Astrocyte (in vitro differentiated cells and primary cell): Measurements from ENCODE around the gene WNT7B. TPM values are rescaled to one million over a fixed set of nuclear protein-coding genes. Genes with fewer than 3 reads are reported as not detected.
A peak's percentile ranks its signal among the peaks of the same experiment; 100 is the strongest.

ENCODE experiments used
- DNase-seq: peaks from one replicate; pipeline ENCODE4 v3.0.0-alpha.2; 2010; ENCODE audit warnings: low read depth
- FAIRE-seq: peaks from 2 replicates; lab custom pipeline; 2011; peaks lifted over from hg19 to GRCh38; lab: Jason Lieb, UNC
- H2AFZ ChIP-seq: 2 replicates; pipeline ENCODE4 v1.6.0; 2012; ENCODE audit warnings: low read depth, low read length, inconsistent platforms
- H3K27ac ChIP-seq: 2 replicates; pipeline ENCODE4 v1.5.1; 2011; ENCODE audit warnings: low read depth, low read length, inconsistent platforms
- H3K27me3 ChIP-seq: 2 replicates; pipeline ENCODE4 v1.6.0; 2011; ENCODE audit warnings: low read length, inconsistent platforms; ENCODE audit not compliant: insufficient read depth
- H3K36me3 ChIP-seq: 2 replicates; pipeline ENCODE4 v1.5.1; 2011; ENCODE audit warnings: low read length, inconsistent platforms; ENCODE audit not compliant: insufficient read depth
- H3K4me1 ChIP-seq: 2 replicates; pipeline ENCODE4 v1.5.1; 2011; ENCODE audit warnings: low read length, inconsistent platforms; ENCODE audit not compliant: insufficient read depth
- H3K4me2 ChIP-seq: 2 replicates; pipeline ENCODE4 v1.6.0; 2012; ENCODE audit warnings: low read length, inconsistent platforms
- H3K4me3 ChIP-seq: 2 replicates; pipeline ENCODE4 v1.5.1; 2011; ENCODE audit warnings: low read depth, mild to moderate bottlenecking, low read length, inconsistent platforms; ENCODE audit not compliant: insufficient read depth
- H3K79me2 ChIP-seq: 2 replicates; pipeline ENCODE4 v1.6.0; 2012; ENCODE audit warnings: mild to moderate bottlenecking, low read length, inconsistent platforms; ENCODE audit not compliant: insufficient read depth
- H3K9ac ChIP-seq: 2 replicates; pipeline ENCODE4 v1.6.0; 2012; ENCODE audit warnings: mild to moderate bottlenecking, low read length, inconsistent platforms
- H3K9me3 ChIP-seq: 2 replicates; pipeline ENCODE4 v1.5.1; 2012; ENCODE audit warnings: low read depth, mild to moderate bottlenecking, low read length, inconsistent platforms; ENCODE audit not compliant: insufficient read depth
- H4K20me1 ChIP-seq: 2 replicates; pipeline ENCODE4 v1.6.0; 2012; ENCODE audit warnings: low read length, inconsistent platforms; ENCODE audit not compliant: insufficient read depth
- H3K27ac Mint-ChIP-seq: one replicate; pipeline ENCODE4 v1.8.0; 2021; ENCODE audit warnings: mild to moderate bottlenecking, mixed read lengths; ENCODE audit not compliant: unreplicated experiment
- H3K27me3 Mint-ChIP-seq: one replicate; pipeline ENCODE4 v1.8.0; 2021; ENCODE audit warnings: low read depth, mixed read lengths; ENCODE audit not compliant: unreplicated experiment
- H3K36me3 Mint-ChIP-seq: one replicate; pipeline ENCODE4 v1.8.0; 2021; ENCODE audit warnings: low read depth, mixed read lengths; ENCODE audit not compliant: unreplicated experiment
- H3K4me1 Mint-ChIP-seq: one replicate; pipeline ENCODE4 v1.8.0; 2021; ENCODE audit warnings: low read depth, mixed read lengths; ENCODE audit not compliant: unreplicated experiment
- H3K4me3 Mint-ChIP-seq: one replicate; pipeline ENCODE4 v1.8.0; 2021; ENCODE audit warnings: mild to moderate bottlenecking, moderate library complexity, mixed read lengths; ENCODE audit not compliant: unreplicated experiment
- H3K9me3 Mint-ChIP-seq: one replicate; pipeline ENCODE4 v1.8.0; 2021; ENCODE audit warnings: mild to moderate bottlenecking, mixed read lengths; ENCODE audit not compliant: unreplicated experiment
- EZH2 ChIP-seq: IDR thresholded peaks from 2 replicates; pipeline ENCODE4 v1.6.1; 2012; ENCODE audit warnings: mild to moderate bottlenecking, low read length, inconsistent platforms; ENCODE audit not compliant: insufficient read depth
- total RNA-seq: library from RNA; stranded (reverse); gene quantifications from 2 replicates; pipeline ENCODE4 v1.2.1, GENCODE V29; 2021
- TF ChIP-seq, protein P1 (sequence below): IDR thresholded peaks from 2 replicates; pipeline ENCODE4 v1.5.1; 2011; ENCODE audit warnings: low read depth, mild to moderate bottlenecking, inconsistent platforms, low read length, moderate library complexity; ENCODE audit not compliant: insufficient read depth

WNT7B gene
- total RNA-seq, 1 donor from 2014 or later: 1.7 TPM

DNA sequence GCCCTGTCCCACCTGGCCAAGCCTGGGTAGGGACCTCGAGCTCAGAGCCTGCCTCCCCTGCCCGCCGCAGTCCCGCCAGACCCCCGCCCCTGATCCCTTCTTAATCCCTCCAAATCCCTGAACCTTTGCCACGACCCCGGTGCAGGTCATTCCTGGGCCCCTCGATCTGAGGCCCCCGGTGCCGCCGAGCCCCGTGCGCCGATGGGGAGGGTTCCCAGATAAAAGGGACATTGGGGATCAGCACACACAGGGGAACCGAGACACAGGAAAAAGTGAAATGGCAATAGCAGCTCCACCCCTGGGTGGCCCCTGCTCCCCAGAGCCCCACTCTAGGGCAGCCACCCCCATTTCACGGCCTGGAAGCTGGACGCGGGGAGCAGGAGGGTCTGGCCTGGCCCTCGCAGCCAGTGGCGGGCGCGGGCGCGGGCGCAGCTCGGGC lies 1.3 kb upstream of the WNT7B start:
- Mint-ChIP-seq H3K27ac (no peak overlapping the region), H3K36me3 (no peaks in the 10 kb centered on the region), H3K4me1 (no peaks in the 10 kb centered on the region), H3K4me3 (no peak overlapping the region), H3K27me3 (peaks cover 34% of the 10 kb centered on the region), H3K9me3 (no peaks in the 10 kb centered on the region)
- FAIRE-seq (no peak), DNase-seq (no peak)
- Histone ChIP-seq H2AFZ (peak overlapping the region; percentile 58), H3K79me2 (peaks cover 6% of the 10 kb centered on the region), H4K20me1 (peaks cover 33% of the 10 kb centered on the region), H3K9ac (no peak overlapping the region), H3K27ac (no peak overlapping the region), H3K36me3 (no peaks in the 10 kb centered on the region), H3K4me2 (peak overlapping the region; percentile 97), H3K27me3 (peaks cover 23% of the 10 kb centered on the region), H3K4me3 (peak overlapping the region; percentile 64), H3K9me3 (no peaks in the 10 kb centered on the region), H3K4me1 (peaks cover 16% of the 10 kb centered on the region)
- TF ChIP-seq, protein P1, sequence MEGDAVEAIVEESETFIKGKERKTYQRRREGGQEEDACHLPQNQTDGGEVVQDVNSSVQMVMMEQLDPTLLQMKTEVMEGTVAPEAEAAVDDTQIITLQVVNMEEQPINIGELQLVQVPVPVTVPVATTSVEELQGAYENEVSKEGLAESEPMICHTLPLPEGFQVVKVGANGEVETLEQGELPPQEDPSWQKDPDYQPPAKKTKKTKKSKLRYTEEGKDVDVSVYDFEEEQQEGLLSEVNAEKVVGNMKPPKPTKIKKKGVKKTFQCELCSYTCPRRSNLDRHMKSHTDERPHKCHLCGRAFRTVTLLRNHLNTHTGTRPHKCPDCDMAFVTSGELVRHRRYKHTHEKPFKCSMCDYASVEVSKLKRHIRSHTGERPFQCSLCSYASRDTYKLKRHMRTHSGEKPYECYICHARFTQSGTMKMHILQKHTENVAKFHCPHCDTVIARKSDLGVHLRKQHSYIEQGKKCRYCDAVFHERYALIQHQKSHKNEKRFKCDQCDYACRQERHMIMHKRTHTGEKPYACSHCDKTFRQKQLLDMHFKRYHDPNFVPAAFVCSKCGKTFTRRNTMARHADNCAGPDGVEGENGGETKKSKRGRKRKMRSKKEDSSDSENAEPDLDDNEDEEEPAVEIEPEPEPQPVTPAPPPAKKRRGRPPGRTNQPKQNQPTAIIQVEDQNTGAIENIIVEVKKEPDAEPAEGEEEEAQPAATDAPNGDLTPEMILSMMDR: no peak
- TF ChIP-seq EZH2: peak; percentile 11

DNA sequence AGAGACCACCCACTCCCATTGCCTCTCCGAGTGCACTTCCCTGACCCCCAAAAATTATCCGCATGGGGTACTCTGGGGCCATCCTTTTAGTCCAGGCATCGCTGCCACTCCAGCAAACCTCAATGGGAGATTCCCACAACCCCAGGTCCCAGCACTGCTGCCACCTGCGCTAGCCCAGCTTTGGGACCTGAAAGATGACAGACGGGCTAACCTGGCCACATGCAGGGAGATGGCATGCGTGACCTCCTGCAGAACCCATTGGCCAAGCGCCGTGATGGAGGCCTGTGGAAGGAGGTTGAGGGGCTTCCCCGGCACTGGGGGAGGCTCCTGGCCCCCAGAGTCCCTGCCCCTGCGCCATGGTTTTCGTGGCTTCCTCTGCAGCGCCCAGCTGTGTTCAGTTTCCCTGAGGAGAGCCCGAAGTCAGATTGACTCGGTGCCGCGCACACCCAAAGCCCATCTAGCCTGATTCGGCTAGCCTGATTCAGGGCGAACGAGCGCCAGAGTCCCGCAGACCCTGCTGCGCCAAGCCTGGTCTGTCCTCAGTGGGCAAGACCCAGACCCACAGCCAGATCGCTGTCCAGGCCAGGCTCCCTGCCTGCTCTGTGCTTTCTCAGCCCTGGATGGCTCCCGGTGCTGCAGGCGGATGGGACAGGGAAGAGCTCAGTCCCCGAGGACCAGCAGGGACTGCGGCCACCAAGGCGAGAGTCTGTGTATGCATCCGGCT lies 751 bp upstream of the WNT7B start:
- H4K20me1 ChIP-seq: peaks cover 39% of the 10 kb centered on the region
- DNase-seq (no peak), FAIRE-seq (no peak)
- H3K79me2 ChIP-seq: peaks cover 7% of the 10 kb centered on the region
- TF ChIP-seq EZH2: peak; percentile 89
- TF ChIP-seq, protein P1: no peak
- no peaks in the 10 kb centered on the region for H3K36me3 ChIP-seq
- H3K4me2 ChIP-seq: peak overlapping the region; percentile 97
- H3K27ac ChIP-seq: no peak overlapping the region
- no peaks in the 10 kb centered on the region for H3K9me3 ChIP-seq
- H3K4me3 ChIP-seq: peak overlapping the region; percentile 17
- Mint-ChIP-seq H3K27ac (no peak overlapping the region), H3K4me3 (no peak overlapping the region), H3K27me3 (peaks cover 38% of the 10 kb centered on the region), H3K36me3 (no peaks in the 10 kb centered on the region), H3K9me3 (no peaks in the 10 kb centered on the region), H3K4me1 (no peaks in the 10 kb centered on the region)
- H2AFZ ChIP-seq: peak overlapping the region; percentile 58
- H3K9ac ChIP-seq: no peak overlapping the region
- H3K4me1 ChIP-seq: peaks cover 17% of the 10 kb centered on the region
- H3K27me3 ChIP-seq: peaks cover 23% of the 10 kb centered on the region
